Activated gamma-delta T cell treated with anti-CD3 and anti-CD28 coated beads, Interleukin-2, amount 50 U/mL, for 16 hours (primary cell): ENCODE data around the gene FAM169A.
"Not testable (repeated sequence)": the region's sequence is repeated elsewhere in the genome, so short reads cannot be mapped to it uniquely, and the experiment has no call there.

Experiments used
- DNase-seq: peaks from one replicate; pipeline ENCODE4 v3.0.0-alpha.2; 2020; ENCODE audit warnings: low read depth

FAM169A gene

GRCh38 chr5:74801197-74801596 lies 65.0 kb downstream of the FAM169A start:
- DNase-seq, result no peak

DNA sequence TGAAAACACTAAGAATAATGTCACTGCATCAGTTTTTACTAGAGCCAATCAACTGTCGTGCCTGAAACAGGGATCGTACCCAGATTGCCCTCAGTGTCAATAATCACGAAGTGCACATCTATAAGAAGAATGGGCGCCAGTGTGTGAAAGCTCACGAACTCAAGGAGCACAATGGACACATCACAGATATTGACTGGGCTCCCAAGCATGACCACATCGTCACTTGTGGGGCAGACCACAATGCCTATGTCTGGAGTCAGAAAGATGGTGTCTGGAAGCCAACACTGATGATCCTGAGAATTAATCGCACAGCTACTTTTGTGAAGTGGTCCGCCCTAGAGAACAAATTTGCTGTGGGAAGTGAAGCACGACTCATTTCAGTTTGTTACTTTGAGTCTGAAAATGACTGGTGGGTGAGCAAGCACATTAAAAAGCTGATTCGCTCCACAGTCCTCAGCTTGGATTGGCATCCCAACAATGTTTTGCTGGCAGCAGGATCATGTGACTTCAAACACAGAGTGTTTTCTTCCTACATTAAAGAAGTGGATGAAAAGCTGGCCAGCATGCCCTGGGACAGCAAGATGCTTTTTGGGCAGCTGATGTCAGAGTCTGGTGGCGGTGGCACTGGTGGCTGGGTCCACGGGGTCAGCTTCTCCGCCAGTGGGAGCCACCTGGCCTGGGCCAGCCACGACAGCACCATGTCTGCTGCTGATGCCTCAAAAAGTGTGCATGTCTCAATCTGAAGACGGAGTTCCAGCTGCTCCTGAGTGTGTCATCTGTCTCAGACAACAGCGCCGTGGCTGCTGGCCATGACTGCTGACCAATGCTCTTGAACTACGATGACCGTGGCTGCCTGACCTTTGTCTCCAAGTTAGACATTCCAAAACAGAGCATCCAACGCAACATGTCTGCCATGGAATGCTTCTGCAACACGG lies 66.9 kb downstream of the FAM169A start:
- no peak for DNase-seq

DNA sequence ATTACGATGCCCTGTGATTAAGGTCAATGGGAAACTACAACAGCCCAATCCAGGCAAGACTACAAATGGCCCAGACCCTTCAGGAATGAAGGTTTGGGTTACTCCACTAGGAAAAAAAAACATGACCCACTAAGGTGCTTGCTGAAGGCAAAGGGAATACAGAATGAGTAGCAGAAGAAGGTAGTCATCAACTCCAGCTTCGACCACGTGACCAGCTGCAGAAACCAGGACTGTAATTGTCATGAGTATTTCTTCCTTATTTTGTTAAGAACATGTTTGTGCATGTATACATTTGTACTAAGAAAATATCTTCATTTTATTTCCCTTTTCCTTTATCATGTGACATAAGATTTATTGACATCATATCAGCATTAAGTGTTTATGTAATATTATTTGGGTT lies 74.5 kb downstream of the FAM169A start:
- DNase-seq, result not testable (repeated sequence)

DNA sequence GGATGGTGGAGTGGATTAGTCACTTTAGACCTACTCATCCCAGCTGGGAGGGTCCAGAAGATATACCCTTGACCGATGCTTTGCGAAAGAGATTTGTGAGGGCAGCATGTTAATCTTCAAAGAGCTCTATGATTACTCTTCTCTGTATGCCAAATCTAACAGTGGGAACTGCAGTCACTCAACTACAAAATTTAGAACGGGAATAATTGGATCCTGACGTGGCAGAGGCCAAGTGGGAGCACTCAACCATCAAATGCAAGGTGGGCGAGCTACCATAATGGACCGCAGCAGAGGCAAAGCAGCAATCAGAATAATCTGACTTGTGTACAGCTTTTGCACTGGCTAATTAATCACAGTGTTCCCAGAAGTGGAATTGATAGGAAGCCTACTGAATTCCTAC lies 78.8 kb downstream of the FAM169A start:
- no peak for DNase-seq

DNA sequence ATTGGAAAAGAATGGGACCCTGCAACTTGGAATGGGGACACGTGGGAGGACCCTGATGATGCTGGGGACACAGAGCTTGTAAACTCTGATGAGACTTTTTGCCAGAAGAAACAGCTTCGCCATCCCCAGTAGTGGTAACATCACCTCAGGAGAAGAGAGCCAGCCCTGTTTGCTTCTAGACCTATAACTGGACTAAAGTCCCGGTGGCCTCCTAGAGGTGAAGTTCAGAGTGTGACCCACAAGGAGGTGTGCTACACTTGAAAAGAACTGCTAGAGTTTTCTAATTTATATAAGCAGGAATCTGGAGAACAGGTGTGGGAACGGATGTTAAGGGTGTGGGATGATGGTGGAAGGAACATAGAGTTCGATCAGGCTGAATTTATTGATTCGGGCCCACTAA lies 79.3 kb downstream of the FAM169A start:
- DNase-seq, result no peak

DNA sequence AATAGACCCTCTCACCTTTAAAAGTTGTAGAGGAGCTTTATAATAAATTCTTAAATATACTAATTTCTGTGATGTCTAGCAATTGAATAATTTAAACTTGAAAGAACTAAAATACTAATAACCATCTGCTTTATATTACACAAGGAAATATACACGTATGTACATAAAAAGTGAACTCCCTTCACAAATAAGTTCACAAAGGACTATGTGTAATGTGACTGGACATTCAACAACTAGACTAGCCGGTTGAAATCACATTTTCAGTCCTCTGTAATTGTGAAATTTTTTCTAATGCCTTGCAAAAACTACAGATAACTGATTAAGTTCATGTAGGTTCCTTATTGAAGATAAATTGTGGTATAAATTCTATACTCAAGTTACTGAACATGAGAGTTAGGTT lies 87.6 kb downstream of the FAM169A start:
- no peak for DNase-seq

- no peak for DNase-seq
Observed at GRCh38 chr5:74772359-74772758, 93.8 kb downstream of the FAM169A start.

GRCh38 chr5:74767579-74767913 lies 98.6 kb downstream of the FAM169A start:
- no peak for DNase-seq

- peak; percentile 90 for DNase-seq
Observed at GRCh38 chr5:74766849-74767578, 99.2 kb downstream of the FAM169A start, which contains the start of the genes GFM2 and NSA2. GFM2 (minus strand) TSS chr5:74767117; CDS start chr5:74763742, 3,375 bp downstream. NSA2 (plus strand) TSS chr5:74767249; CDS start chr5:74767361, 112 bp downstream.

DNA sequence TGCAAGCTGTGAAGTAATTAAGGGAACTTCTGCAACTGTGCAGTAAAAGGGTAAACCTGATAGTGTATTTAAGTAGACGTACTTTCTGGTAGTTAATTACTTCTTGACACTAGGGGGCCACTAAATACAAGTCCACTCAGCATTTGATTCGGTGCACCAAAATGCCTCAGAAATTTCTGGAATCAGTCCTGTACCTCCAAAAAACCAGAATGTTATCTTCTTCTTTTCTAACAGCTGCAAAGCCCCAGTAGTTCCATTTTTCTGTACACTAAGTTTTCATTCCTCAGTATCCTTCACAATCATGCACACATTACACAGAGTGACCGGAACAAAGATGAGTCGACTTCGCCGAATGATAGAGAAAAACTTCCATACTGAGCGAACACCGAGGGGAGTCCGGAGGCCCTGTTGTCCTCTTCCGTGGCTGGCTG lies 99.8 kb downstream of the FAM169A start:
- DNase-seq, result no peak

- DNase-seq, result no peak
Observed at GRCh38 chr5:74765929-74766328, 100.3 kb downstream of the FAM169A start.

- no peak for DNase-seq
Observed at GRCh38 chr5:74765201-74765600, 101.0 kb downstream of the FAM169A start.

- DNase-seq, result no peak
Observed at GRCh38 chr5:74763504-74763903, 102.7 kb downstream of the FAM169A start.

GRCh38 chr5:74762599-74762998 lies 103.6 kb downstream of the FAM169A start:
- DNase-seq, result no peak

DNA sequence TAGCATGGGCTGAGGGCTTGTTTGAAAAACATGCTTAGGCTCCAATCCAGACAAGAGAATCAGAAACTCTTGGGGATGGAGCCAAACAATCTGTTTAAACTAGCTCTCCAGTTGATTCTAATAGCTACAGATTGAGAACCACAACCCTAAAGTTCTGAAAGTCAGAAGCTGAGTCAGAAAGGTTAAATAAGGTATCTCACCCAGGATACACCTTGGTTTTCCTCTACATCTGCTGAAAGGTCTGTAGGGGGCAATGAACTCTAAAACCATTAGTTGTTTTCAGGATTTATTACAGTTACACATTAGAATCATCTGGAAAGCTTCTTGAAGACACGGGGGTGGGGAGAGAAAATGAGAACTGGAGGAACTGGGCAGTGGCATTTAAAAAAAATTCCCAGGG lies 104.9 kb downstream of the FAM169A start:
- DNase-seq, result no peak

- not testable (repeated sequence) for DNase-seq
Observed at GRCh38 chr5:74748742-74749141, 117.4 kb downstream of the FAM169A start.

DNA sequence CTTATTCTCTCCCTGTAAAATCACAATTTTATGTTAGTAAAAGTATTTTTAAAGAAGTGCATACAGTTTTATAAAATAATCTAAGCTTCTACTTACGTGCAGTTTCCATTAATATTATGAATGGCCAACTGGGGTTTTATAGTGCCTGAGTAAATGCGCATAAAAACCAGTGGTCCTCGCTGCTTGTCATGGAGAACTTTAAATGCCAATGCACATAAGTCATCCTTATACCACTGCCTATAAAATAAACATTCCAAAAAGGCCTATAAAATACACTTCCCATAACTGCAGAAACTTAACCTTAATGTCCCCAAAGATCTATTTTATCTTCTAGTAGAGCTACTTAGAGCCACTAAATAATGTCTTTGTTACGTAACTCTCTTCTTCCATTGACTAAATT lies 127.8 kb downstream of the FAM169A start:
- DNase-seq, result no peak

- DNase-seq, result no peak
Observed at GRCh38 chr5:74736759-74737158, 129.4 kb downstream of the FAM169A start.
